ENCODE results near the gene ZNF750. TPM values are rescaled to one million over a fixed set of nuclear protein-coding genes. Genes with fewer than 3 reads are reported as not detected.

ZNF750 gene
- total RNA-seq, 1 donor from 2014 or later = not detected

DNA sequence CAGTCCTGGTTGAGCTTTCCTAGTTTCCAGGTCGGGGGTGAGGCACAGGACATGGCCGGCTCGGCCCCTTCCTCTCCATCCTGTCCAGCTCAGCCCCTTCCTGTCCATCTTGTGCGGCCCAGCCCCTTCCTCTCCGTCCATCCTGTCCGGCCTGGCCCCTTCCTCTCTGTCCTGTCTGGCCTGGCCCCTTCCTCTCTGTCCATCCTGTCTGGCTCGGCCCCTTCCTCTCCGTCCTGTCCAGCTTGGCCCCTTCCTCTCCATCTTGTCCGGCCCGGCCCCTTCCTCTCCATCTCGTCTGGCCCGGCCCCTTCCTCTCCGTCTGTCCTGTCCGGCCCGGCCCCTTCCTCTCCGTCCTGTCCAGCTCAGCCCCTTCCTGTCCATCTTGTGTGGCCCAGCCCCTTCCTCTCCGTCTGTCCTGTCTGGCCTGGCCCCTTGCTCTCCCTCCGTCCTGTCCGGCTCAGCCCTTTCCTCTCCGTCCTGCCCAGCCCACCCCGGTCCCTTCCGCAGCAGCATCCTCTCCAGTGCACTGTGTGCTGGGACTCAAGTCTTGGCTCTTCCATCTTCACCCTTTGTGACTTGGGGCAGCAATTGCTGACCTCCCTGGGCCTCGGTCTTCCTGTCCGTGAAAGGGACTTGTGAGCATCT, 5.5 kb upstream of the ZNF750 start:
- H3K9me3 Mint-ChIP-seq = no peaks in the 10 kb centered on the region
- H3K27me3 Mint-ChIP-seq (ENCODE audit: insufficient read depth) = no peaks in the 10 kb centered on the region
- H3K36me3 Mint-ChIP-seq (ENCODE audit: low read depth) = peaks cover 12% of the 10 kb centered on the region
- DNase-seq (ENCODE audit: low spot score) = no peak
- H3K27ac Mint-ChIP-seq = no peak overlapping the region
- peaks cover 11% of the 10 kb centered on the region for H3K4me1 Mint-ChIP-seq (ENCODE audit: low read depth)
- intact Hi-C loops (cut with micrococcal nuclease) = no loop called here
- H3K4me3 Mint-ChIP-seq = no peak overlapping the region

DNA sequence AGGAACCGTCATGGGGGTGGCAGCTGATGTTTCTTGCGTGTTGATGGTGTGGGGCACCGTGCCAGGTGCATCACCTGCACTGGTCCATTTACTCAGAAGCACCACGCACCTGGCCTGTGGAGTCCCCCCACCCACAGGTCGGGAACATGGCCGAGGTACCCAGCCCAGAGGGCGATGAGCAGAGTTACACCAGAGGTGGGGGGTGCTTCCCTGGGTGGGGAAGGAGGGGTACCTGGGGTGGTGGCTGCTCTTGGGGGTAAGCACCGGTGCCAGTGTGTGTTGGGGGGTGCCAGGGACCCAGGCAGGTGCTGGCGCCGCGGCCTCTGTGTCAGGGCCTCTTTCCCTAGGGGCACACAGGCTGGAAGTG, 5.0 kb upstream of the ZNF750 start:
- no peaks in the 10 kb centered on the region for H3K9me3 Mint-ChIP-seq
- no peaks in the 10 kb centered on the region for H3K27me3 Mint-ChIP-seq (ENCODE audit: insufficient read depth)
- intact Hi-C loops (cut with micrococcal nuclease) = no loop called here
- H3K4me3 Mint-ChIP-seq = no peak overlapping the region
- peaks cover 11% of the 10 kb centered on the region for H3K4me1 Mint-ChIP-seq (ENCODE audit: low read depth)
- peaks cover 12% of the 10 kb centered on the region for H3K36me3 Mint-ChIP-seq (ENCODE audit: low read depth)
- DNase-seq (ENCODE audit: low spot score) = no peak
- no peak overlapping the region for H3K27ac Mint-ChIP-seq

DNA sequence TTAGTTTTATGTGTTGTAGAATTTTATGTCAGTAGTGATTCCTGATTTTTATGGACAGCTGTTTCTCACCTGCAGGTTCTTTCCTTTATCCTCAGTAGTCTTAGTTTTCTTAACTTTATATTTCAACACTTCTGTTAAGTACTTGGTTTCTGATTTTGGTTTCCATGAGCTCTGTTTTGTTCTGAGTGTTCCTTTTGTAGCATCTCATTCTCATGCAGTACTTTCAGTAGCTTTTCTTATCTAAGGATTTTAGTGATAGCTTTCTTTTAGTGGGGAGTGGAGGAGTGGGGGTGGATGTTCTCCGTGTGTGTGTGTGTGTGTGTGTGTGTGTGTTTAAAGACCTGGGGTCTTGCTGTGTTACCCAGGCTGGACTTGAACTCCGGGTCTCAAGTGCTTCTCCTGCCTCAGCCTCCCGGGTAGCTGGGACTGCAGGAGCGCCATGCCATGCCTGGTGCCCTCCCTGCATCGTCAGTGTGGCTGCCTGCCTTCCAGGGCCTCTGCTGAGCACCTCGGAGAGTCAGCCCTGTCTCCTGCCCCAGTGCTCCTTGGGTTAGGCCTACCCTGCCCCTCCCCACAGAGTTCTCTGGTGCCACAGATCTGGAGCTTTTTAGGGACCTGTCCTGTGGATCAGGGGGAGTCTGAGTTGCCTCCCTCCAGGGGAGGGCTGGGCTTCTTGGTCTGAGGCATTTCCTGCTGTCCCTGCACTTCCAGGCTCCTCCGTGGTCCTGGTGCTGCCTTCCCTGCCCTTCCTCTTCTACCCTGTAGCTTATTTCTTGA, 4.3 kb upstream of the ZNF750 start:
- intact Hi-C loops (cut with micrococcal nuclease) = no loop called here
- peaks cover 9% of the 10 kb centered on the region for H3K36me3 Mint-ChIP-seq (ENCODE audit: low read depth)
- no peak overlapping the region for H3K4me3 Mint-ChIP-seq
- H3K27ac Mint-ChIP-seq = peak overlapping the region; percentile 49
- H3K9me3 Mint-ChIP-seq = no peaks in the 10 kb centered on the region
- no peak for DNase-seq (ENCODE audit: low spot score)
- H3K4me1 Mint-ChIP-seq (ENCODE audit: low read depth) = peaks cover 6% of the 10 kb centered on the region
- no peaks in the 10 kb centered on the region for H3K27me3 Mint-ChIP-seq (ENCODE audit: insufficient read depth)

DNA sequence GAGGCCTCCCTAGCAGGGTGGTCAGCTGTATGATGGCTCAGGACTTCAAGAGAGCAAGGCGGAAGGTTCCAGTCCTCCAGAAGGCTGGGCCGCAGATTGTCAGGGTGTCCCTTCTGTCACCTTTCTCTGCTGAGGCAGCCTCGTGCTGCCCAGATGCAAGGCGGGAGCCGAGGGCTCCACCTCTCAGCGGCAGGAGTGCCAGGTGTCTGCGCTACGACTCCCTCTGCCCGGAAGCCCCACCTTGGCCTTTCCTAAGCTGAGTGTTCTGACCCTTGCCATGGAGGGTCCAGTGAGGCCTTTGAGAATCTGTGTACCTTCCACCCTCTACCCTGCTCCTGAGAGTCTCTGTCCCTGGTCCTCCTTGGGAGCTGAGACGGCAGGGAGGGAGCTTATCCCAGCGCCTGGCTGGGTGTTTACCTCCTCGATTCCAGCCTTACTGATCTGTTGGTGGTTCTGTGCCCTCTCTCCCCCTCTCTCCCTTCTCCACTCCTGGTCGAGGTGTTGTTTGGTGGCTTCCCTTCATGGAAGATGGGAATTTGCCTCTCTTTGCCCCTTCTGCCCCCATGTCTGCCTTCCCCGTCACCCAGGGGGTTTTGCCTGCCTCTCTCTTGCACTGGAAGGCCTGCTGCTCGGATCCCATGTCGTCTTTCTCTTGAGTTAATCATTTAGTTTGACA, 2.2 kb upstream of the ZNF750 start:
- Mint-ChIP-seq H3K4me1 (ENCODE audit: low read depth) (peaks cover 6% of the 10 kb centered on the region), H3K9me3 (no peaks in the 10 kb centered on the region), H3K36me3 (ENCODE audit: low read depth) (peaks cover 5% of the 10 kb centered on the region), H3K27ac (peak overlapping the region; percentile 50), H3K4me3 (no peak overlapping the region), H3K27me3 (ENCODE audit: insufficient read depth) (no peaks in the 10 kb centered on the region)
- intact Hi-C loops (cut with micrococcal nuclease) = no loop called here
- DNase-seq (ENCODE audit: low spot score) = no peak

DNA sequence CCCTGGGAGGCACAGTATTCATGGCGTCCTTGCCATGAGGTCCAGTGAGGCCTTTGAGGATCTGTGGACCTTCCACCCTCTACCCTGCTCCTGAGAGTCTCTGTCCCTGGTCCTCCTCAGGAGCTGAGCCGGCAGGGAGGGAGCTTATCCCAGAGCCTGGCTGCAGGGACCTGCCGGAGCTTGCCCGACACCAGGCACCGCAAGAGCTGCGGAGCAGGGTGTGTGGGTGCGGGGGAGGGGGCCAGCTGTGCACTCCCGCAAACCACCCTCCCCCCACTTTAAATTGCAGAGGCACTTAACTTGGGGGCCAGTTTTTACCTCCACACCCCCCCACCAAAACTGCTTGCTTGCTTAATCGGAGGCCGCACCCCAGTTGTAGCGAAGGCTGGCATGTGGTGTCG, 609 bp upstream of the ZNF750 start:
- no peak for DNase-seq (ENCODE audit: low spot score)
- Mint-ChIP-seq H3K4me1 (ENCODE audit: low read depth) (peaks cover 6% of the 10 kb centered on the region), H3K36me3 (ENCODE audit: low read depth) (peaks cover 5% of the 10 kb centered on the region), H3K27ac (no peak overlapping the region), H3K4me3 (no peak overlapping the region), H3K9me3 (no peaks in the 10 kb centered on the region), H3K27me3 (ENCODE audit: insufficient read depth) (no peaks in the 10 kb centered on the region)
- intact Hi-C loops (cut with micrococcal nuclease) = no loop called here

DNA sequence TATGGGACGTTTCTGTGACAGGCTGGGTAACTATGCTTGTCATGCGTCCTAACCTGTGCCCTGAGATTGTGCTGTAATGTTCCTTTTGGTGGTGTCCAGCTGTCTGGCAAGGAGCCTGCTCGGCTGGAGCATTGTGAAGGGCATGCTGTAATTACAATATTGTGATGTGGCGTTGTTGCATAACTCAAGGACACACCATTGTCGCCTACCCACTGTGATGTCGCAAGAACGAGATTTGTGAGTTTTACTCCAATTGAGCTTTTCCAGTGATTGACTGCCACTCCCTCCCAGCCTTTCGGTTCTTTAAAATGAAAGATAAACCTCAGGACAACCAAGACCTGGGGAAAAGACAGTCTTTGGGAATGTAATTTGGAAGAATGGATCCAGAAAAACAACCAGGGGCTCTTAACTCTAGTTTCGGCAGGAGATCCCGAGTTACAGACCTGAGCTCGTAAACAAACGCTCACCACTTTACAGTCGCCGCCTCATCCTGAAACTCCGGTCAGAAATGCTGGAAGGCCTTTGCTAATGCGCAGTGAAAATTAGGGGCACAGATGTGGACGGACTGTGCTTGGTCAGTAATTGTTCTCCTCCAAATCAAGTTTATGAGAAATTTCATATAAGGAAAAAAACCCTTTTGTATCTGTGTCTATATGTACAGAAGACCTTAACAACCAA, 1.3 kb downstream of the ZNF750 start:
- no peaks in the 10 kb centered on the region for H3K27me3 Mint-ChIP-seq (ENCODE audit: insufficient read depth)
- no peaks in the 10 kb centered on the region for H3K9me3 Mint-ChIP-seq
- no peak overlapping the region for H3K27ac Mint-ChIP-seq
- H3K4me3 Mint-ChIP-seq = no peak overlapping the region
- H3K36me3 Mint-ChIP-seq (ENCODE audit: low read depth) = peaks cover 3% of the 10 kb centered on the region
- H3K4me1 Mint-ChIP-seq (ENCODE audit: low read depth) = peaks cover under 1% of the 10 kb centered on the region
- DNase-seq (ENCODE audit: low spot score) = no peak
- intact Hi-C loops (cut with micrococcal nuclease) = no loop called here

DNA sequence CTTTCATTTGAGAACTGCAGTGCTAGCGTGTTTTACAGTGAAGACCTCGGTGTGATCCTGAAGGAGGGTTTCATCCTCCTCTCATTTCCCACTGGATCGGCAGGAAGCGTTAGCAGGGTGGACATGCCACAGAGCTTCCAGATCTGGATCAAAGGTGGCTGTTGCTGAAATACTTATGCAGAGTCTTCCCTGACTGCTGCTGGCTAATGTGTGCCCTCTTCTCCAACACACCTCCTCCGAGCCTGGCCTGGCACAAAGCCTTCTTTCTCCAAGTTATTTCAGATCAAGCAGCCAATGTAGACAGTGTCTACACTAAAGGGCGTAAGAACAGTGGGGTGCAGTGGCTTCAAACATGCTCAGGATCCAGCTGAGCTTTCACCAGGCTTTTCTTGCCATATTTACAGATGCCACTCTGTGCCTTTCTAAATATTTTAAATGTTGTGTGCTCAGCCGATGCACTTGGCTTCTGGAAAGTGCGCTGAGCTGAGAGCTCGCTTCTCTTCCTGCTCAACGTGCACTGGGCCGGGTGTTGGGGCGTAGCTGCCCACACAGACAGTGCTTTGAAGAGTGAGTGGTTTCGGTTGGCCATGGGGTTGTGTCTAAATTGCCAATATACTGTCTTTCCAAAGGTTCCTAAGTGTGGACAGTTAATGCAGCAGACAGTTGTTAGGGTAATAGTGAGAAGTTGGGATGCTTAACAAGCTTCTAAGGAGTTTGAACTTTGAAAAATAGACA, 2.1 kb downstream of the ZNF750 start:
- no peaks in the 10 kb centered on the region for H3K27me3 Mint-ChIP-seq (ENCODE audit: insufficient read depth)
- DNase-seq (ENCODE audit: low spot score) = no peak

DNA sequence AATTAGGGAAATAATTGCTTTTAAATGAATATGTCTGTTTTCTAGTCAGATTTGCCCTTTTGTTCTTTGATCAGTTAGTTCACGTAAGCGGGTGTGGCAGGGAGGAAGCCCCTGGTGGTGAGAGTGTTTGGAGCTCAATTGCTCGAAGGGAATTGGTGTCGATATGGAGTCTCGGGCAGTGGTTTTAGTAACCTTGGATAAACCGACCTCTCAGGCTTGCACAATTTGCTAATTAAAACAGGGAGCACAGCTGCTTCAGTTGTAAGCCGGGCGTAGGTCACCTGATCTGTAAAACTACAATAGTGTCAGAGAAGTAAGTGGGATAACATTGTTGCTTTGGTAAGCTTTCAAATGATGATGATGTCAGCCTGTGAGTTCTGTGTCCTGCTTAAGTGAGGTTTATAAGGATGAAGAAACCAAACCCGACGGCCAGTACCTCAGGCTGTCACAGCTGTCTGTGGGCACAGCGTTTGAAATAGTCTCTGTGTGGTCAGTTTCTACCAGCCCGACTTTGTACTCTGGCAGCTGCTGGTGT, 2.9 kb downstream of the ZNF750 start:
- no peaks in the 10 kb centered on the region for H3K4me1 Mint-ChIP-seq (ENCODE audit: low read depth)
- intact Hi-C loops (cut with micrococcal nuclease) = no loop called here
- H3K4me3 Mint-ChIP-seq = no peak overlapping the region
- H3K27me3 Mint-ChIP-seq (ENCODE audit: insufficient read depth) = no peaks in the 10 kb centered on the region
- no peak for DNase-seq (ENCODE audit: low spot score)
- H3K36me3 Mint-ChIP-seq (ENCODE audit: low read depth) = no peaks in the 10 kb centered on the region
- H3K9me3 Mint-ChIP-seq = no peaks in the 10 kb centered on the region
- no peak overlapping the region for H3K27ac Mint-ChIP-seq

More for the DNA sequence above, 2.1 kb downstream of the ZNF750 start:
- Mint-ChIP-seq H3K27ac (no peak overlapping the region), H3K4me3 (no peak overlapping the region), H3K36me3 (ENCODE audit: low read depth) (peaks cover 3% of the 10 kb centered on the region), H3K9me3 (no peaks in the 10 kb centered on the region), H3K4me1 (ENCODE audit: low read depth) (no peaks in the 10 kb centered on the region)
- intact Hi-C loops (cut with micrococcal nuclease) = no loop called here

DNA sequence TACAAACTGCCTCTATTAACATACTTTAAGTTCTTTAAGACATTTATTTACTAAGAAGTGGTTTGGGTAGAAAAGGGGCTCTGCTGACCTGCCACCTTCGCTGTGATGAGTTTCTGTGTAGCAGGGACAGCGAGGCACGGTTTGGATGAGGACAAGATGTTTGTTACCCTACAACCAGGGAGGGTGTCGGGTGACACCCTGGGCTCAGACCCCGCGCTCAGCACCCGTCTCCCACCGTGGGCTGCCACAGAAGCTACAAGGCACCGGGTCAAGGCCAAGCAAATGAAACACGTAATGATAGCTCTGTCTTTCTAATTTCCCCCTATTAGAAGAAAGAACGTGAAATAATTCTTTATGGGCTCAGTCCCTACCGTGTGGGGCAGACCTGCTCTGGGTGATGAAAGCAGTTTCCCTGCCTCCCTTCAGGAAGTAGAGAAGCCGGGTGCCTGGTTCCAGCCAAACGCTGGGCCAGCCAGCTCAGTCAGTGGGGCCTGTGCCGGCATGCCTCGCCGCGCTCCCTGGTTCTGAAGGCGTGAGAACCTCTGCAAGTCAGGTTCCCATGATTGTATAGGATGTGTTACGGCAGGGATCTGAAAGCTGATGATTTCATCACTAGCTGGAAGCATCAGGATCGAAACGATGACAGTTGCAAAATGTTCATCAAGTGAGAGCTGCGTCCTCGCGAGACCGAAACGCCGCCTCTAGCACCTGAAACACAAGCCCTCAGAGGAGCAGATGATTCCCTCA, 3.9 kb downstream of the ZNF750 start:
- Mint-ChIP-seq H3K4me1 (ENCODE audit: low read depth) (no peaks in the 10 kb centered on the region), H3K27me3 (ENCODE audit: insufficient read depth) (no peaks in the 10 kb centered on the region), H3K27ac (no peak overlapping the region), H3K4me3 (no peak overlapping the region), H3K9me3 (no peaks in the 10 kb centered on the region), H3K36me3 (ENCODE audit: low read depth) (peaks cover 2% of the 10 kb centered on the region)
- no peak for DNase-seq (ENCODE audit: low spot score)
- intact Hi-C loops (cut with micrococcal nuclease) = no loop called here

DNA sequence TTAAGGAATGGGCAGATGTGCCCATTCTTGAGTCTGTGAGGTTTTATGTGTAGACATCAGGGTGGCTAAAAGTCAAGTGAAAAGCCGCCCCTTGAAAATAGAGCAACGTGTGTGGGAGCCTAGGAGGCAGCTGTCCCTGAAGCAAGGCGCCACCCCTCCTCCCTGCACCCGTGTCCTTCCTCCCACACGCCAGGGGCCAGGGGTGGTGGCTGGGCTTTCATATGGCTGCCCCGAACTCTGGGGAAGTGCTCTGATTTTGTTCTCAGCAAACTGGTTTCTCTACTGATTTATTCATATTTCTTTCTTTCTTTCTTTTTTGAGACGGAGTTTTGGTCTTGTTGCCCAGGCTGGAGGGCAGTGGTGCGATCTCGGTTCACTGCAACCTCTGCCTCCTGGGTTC, 4.7 kb downstream of the ZNF750 start:
- Mint-ChIP-seq H3K4me3 (no peak overlapping the region), H3K9me3 (no peaks in the 10 kb centered on the region), H3K4me1 (ENCODE audit: low read depth) (no peaks in the 10 kb centered on the region), H3K36me3 (ENCODE audit: low read depth) (peaks cover 2% of the 10 kb centered on the region), H3K27ac (no peak overlapping the region), H3K27me3 (ENCODE audit: insufficient read depth) (no peaks in the 10 kb centered on the region)
- intact Hi-C loops (cut with micrococcal nuclease) = no loop called here
- DNase-seq (ENCODE audit: low spot score) = no peak

DNA sequence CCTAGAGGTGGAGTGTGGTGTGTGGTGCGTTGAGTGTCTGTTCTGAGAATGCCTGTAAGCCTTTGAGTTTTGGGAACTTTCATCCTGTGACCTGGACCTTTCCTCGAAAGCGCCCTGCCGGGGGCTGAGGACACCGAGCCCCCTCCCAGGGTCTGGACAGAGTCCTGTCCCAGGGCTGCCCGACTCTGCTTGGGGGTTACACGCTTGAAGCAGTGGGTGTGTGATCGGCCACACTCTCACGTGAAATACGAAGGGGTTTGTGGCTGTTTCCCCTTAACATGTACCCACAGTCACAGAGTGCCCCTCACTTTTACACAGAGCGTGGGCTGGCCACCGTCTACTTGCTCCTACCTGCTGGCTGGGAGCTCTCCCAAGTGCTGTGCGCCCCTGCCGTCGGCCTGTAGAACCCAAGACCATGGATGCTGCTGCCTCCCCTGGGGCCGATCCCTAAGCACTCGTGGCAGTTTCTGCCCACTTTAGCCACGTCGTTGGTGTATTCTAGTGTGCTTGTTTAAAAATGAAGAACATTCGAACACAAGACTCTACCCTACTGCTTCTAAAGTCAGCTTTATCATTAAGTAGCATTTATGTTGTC, 6.8 kb downstream of the ZNF750 start:
- Mint-ChIP-seq H3K4me3 (no peak overlapping the region), H3K4me1 (ENCODE audit: low read depth) (no peaks in the 10 kb centered on the region), H3K27ac (no peak overlapping the region), H3K9me3 (no peaks in the 10 kb centered on the region), H3K27me3 (ENCODE audit: insufficient read depth) (no peaks in the 10 kb centered on the region), H3K36me3 (ENCODE audit: low read depth) (peaks cover 18% of the 10 kb centered on the region)
- intact Hi-C loops (cut with micrococcal nuclease) = no loop called here
- no peak for DNase-seq (ENCODE audit: low spot score)

Measured in activated T-helper 1 cell treated with anti-CD3 and anti-CD28 coated beads, Interleukin-12 subunit alpha, Interleukin-12 subunit beta, Interleukin-2, Interleukin-4 antibody, amounts not matched to agents 30 ng/mL and 10 ng/mL and 1 ng/mL, durations not matched to agents 14 hours and 24 hours and 36 hours (primary cell).